PFSK-1 (cell line): ENCODE results near the gene ZFHX3.

Experiments used
- POLR2AphosphoS5 ChIP-seq: IDR thresholded peaks from 2 replicates; pipeline ENCODE4 v1.6.1; 2012; ENCODE audit warnings: low read depth, mild to moderate bottlenecking, control low read depth, low read length, moderate library complexity
- SIN3A ChIP-seq: IDR thresholded peaks from 2 replicates; pipeline ENCODE4 v1.6.1; 2012; ENCODE audit warnings: mild to moderate bottlenecking, low read length, moderate library complexity, borderline replicate concordance; ENCODE audit not compliant: insufficient read depth
- TAF1 ChIP-seq: IDR thresholded peaks from 2 replicates; pipeline ENCODE4 v1.6.1; 2012; ENCODE audit warnings: low read length, control low read depth, borderline replicate concordance; ENCODE audit not compliant: insufficient read depth

DNA sequence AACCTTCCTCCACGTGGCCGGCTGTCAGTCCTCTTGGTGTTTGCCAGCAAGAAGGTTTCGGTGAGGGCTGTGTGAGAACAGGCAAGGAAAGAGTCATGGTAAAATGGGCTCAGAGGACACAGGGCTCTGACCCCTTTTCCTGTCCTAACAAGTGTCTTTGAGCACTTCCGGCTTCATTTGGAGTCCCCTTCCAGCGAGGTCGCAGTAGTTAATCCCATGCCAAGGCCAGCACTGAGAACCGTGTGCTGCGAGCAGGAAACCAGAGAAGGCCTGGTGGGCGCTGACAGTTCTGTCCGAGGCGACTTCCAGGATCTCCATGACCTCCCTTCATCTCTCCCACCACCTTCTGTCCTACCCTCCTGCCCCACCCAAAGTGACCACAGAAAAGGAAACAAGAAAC lies 168.1 kb downstream of the ZFHX3 start:
- TF ChIP-seq TAF1 (no peak), POLR2AphosphoS5 (no peak), SIN3A (no peak)
